SU-DHL-6 (cell line): ENCODE results near the gene RP9.

Source experiments
- H2AFZ ChIP-seq: fragments of 200-600 bp; sonication (generic); 2 replicates; pipeline ENCODE4 v1.6.1; 2014; ENCODE audit warnings: low read depth, mild to moderate bottlenecking, moderate library complexity, mixed read lengths, antibody characterized with exemption, low read length; ENCODE audit not compliant: severe bottlenecking
- H3F3A ChIP-seq: fragments of 200-600 bp; shearing (Covaris generic); 2 replicates; pipeline ENCODE4 v1.6.0; 2016; ENCODE audit warnings: antibody characterized with exemption, mild to moderate bottlenecking; ENCODE audit not compliant: insufficient read depth
- H3K27ac ChIP-seq: fragments of 200-600 bp; sonication (generic); 2 replicates; pipeline ENCODE4 v1.5.1; 2016; ENCODE audit warnings: low read depth, mild to moderate bottlenecking, low read length, moderate library complexity, mixed read lengths
- H3K27me3 ChIP-seq: fragments of 200-600 bp; sonication (generic), shearing (Covaris generic); 2 replicates; pipeline ENCODE4 v1.6.0; 2014; ENCODE audit warnings: mild to moderate bottlenecking, low read length
- H3K36me3 ChIP-seq: fragments of 200-600 bp; sonication (generic); 2 replicates; pipeline ENCODE4 v1.6.1; 2014; ENCODE audit warnings: mild to moderate bottlenecking, low read length, mixed read lengths
- H3K4me2 ChIP-seq: fragments of 300-600, 200-600 bp; shearing (Covaris generic), sonication (generic); 2 replicates; pipeline ENCODE4 v1.6.0; 2014; ENCODE audit warnings: low read length, low read depth, mild to moderate bottlenecking; ENCODE audit not compliant: poor library complexity, severe bottlenecking
- H3K4me3 ChIP-seq: fragments of 200-600 bp; sonication (generic); 2 replicates; pipeline ENCODE4 v1.5.1; 2014; ENCODE audit warnings: antibody characterized with exemption, low read length, mild to moderate bottlenecking, mixed read lengths; ENCODE audit not compliant: insufficient read depth, poor library complexity, severe bottlenecking
- H3K79me2 ChIP-seq: fragments of 200-600 bp; sonication (generic); 2 replicates; pipeline ENCODE4 v1.6.1; 2014; ENCODE audit warnings: mild to moderate bottlenecking, low read length, moderate library complexity; ENCODE audit not compliant: insufficient read depth
- H3K9ac ChIP-seq: fragments of 200-600 bp; sonication (generic); 2 replicates; pipeline ENCODE4 v1.7.0; 2014; ENCODE audit warnings: mild to moderate bottlenecking, low read length
- H3K9me2 ChIP-seq: fragments of 200-600 bp; sonication (generic); replicated peaks from 2 replicates; pipeline ENCODE4 v1.6.1; 2014; ENCODE audit warnings: low read length; ENCODE audit not compliant: insufficient read depth
- H3K9me3 ChIP-seq: fragments of 200-600 bp; sonication (generic); 2 replicates; pipeline ENCODE4 v1.6.1; 2014; ENCODE audit warnings: low read length, mixed read lengths; ENCODE audit not compliant: insufficient read depth
- H4K20me1 ChIP-seq: fragments of 200-600 bp; sonication (generic); 2 replicates; pipeline ENCODE4 v1.6.1; 2014; ENCODE audit warnings: low read depth, mild to moderate bottlenecking, antibody characterized with exemption, low read length, moderate library complexity, mixed read lengths
- EZH2phosphoT487 ChIP-seq: fragments of 200-600 bp; sonication (generic), shearing (Covaris generic); conservative IDR thresholded peaks from 2 replicates; pipeline ENCODE4 v1.6.1; 2018; ENCODE audit warnings: mild to moderate bottlenecking, antibody characterized with exemption, low read length, moderate library complexity, mixed read lengths
- TF ChIP-seq, protein P1 (sequence below): fragments of 200-600 bp; sonication (generic); IDR thresholded peaks from one replicate; pipeline ENCODE4 v1.5.1; 2017; ENCODE audit warnings: antibody characterized with exemption, mild to moderate bottlenecking, low read length, moderate library complexity; ENCODE audit not compliant: insufficient read depth, poor library complexity, severe bottlenecking

Gene RP9

GRCh38 chr7:33062023-33062781 is 47.0 kb downstream of the RP9 start, which contains the start of gene NT5C3A:
NT5C3A (minus strand) TSS chr7:33062776; CDS start chr7:33062705, 71 bp downstream.
- Histone ChIP-seq H3K79me2 (peaks cover 51% of the 10 kb centered on the region), H3K27me3 (no peaks in the 10 kb centered on the region), H3K9me2 (no peaks in the 10 kb centered on the region), H3K27ac (peak within 1 kb of the TSS; percentile 82), H3K9ac (peak within 1 kb of the TSS; percentile 92), H2AFZ (peak within 1 kb of the TSS; percentile 92), H3K4me3 (peak within 1 kb of the TSS; percentile 80), H3F3A (no peaks in the 10 kb centered on the region), H3K9me3 (peaks cover 5% of the 10 kb centered on the region; the same call in 1 of the 2 replicates), H3K4me2 (peak within 1 kb of the TSS; percentile 99), H4K20me1 (peaks cover 36% of the 10 kb centered on the region), H3K36me3 (peaks cover 3% of the 10 kb centered on the region; the same call in 1 of the 2 replicates)
- no peak for TF ChIP-seq EZH2phosphoT487
- TF ChIP-seq, protein P1, sequence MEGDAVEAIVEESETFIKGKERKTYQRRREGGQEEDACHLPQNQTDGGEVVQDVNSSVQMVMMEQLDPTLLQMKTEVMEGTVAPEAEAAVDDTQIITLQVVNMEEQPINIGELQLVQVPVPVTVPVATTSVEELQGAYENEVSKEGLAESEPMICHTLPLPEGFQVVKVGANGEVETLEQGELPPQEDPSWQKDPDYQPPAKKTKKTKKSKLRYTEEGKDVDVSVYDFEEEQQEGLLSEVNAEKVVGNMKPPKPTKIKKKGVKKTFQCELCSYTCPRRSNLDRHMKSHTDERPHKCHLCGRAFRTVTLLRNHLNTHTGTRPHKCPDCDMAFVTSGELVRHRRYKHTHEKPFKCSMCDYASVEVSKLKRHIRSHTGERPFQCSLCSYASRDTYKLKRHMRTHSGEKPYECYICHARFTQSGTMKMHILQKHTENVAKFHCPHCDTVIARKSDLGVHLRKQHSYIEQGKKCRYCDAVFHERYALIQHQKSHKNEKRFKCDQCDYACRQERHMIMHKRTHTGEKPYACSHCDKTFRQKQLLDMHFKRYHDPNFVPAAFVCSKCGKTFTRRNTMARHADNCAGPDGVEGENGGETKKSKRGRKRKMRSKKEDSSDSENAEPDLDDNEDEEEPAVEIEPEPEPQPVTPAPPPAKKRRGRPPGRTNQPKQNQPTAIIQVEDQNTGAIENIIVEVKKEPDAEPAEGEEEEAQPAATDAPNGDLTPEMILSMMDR: no peak

DNA sequence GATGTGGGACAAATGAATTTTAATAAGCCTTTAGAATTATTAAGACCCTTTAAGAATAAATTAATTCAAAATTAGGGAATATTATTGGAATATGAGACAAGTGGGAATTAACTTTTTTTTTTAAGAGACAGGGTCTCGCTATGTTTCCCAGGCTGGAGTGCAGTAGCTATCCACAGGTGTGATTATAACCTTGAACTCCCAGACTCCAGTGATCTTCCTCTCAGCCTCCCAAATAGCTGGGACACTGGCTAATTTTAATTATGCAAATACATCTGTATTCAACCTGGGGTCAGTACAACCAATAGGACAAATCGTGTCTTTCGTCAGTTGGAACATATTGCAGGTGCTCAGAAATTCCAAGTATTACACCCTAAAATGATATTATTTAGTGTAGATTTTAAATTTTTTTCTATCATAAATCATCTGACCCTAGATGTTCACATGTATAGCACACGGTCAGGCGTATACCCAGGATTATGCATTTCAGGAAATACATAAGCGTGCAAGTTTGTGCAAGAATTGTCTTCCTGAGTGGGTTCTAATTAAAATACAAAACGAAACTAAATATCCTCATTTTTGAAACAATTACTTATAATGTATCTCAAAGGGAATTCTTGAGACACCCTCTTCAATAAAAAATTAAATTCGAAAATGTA is 47.8 kb downstream of the RP9 start:
- Histone ChIP-seq H3K36me3 (peaks cover 3% of the 10 kb centered on the region; the same call in 1 of the 2 replicates), H3K27ac (peak overlapping the region; percentile 82; the same call in 1 of the 2 replicates), H3K79me2 (peaks cover 59% of the 10 kb centered on the region), H3K4me3 (peak overlapping the region; percentile 80), H3F3A (no peaks in the 10 kb centered on the region), H3K4me2 (peak overlapping the region; percentile 99), H4K20me1 (peaks cover 36% of the 10 kb centered on the region), H3K9ac (peak overlapping the region; percentile 92), H2AFZ (peak overlapping the region; percentile 71), H3K27me3 (no peaks in the 10 kb centered on the region), H3K9me2 (no peaks in the 10 kb centered on the region), H3K9me3 (peaks cover 5% of the 10 kb centered on the region; the same call in 1 of the 2 replicates)
- TF ChIP-seq, protein P1: no peak
- TF ChIP-seq EZH2phosphoT487: no peak

DNA sequence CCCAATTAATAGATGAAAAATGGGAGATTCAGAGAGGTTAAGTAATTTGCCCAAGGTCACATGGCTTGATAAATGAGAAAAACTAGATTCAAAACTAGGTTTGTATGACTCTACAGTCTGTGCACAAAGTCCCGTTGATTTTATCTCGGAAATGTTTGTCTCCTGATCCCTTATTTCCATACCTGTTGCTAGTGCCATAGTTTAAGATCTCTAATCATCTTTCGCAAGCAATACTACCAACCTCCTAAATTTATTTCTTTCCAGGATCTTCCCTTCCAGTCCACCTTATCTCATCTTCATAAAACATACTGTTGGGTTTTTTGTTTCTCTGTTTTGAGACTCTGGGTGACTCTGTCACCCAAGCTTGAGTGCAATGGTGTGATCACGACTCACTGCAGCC is 49.6 kb downstream of the RP9 start:
- Histone ChIP-seq H3K36me3 (peaks cover 3% of the 10 kb centered on the region; the same call in 1 of the 2 replicates), H2AFZ (no peak overlapping the region), H3F3A (no peaks in the 10 kb centered on the region), H3K9me3 (no peaks in the 10 kb centered on the region), H3K79me2 (peaks cover 77% of the 10 kb centered on the region), H3K27me3 (no peaks in the 10 kb centered on the region), H3K27ac (no peak overlapping the region), H4K20me1 (peaks cover 36% of the 10 kb centered on the region), H3K4me3 (no peak overlapping the region), H3K9ac (no peak overlapping the region), H3K9me2 (no peaks in the 10 kb centered on the region), H3K4me2 (no peak overlapping the region)
- TF ChIP-seq, protein P1: no peak
- no peak for TF ChIP-seq EZH2phosphoT487
